HG03460 (cell line): ENCODE results near the gene NKIRAS1.
"Not testable (repeated sequence)": the region's sequence is repeated elsewhere in the genome, so short reads cannot be mapped to it uniquely, and the experiment has no call there.

Experiments used
- ATAC-seq: cut with Tn5 transposase; IDR thresholded peaks from one replicate; pipeline ENCODE4 v1.9.1; 2021; ENCODE audit not compliant: unreplicated experiment

NKIRAS1 gene

GRCh38 chr3:23941440-23941839 is 24.6 kb upstream of the NKIRAS1 start:
- ATAC-seq = no peak

GRCh38 chr3:23940775-23941174 is 24.0 kb upstream of the NKIRAS1 start:
- ATAC-seq = no peak

GRCh38 chr3:23938688-23939087 is 21.9 kb upstream of the NKIRAS1 start:
- no peak for ATAC-seq

- no peak for ATAC-seq
Observed at GRCh38 chr3:23937296-23937695, 20.5 kb upstream of the NKIRAS1 start.

GRCh38 chr3:23934253-23934652 is 17.5 kb upstream of the NKIRAS1 start:
- ATAC-seq = no peak

- no peak for ATAC-seq
Observed at GRCh38 chr3:23932571-23932970, 15.8 kb upstream of the NKIRAS1 start.

GRCh38 chr3:23931597-23931996 is 14.8 kb upstream of the NKIRAS1 start:
- no peak for ATAC-seq

- no peak for ATAC-seq
Observed at GRCh38 chr3:23928524-23928923, 11.7 kb upstream of the NKIRAS1 start.

GRCh38 chr3:23926736-23927135 is 9.9 kb upstream of the NKIRAS1 start:
- no peak for ATAC-seq

- no peak for ATAC-seq
Observed at GRCh38 chr3:23926246-23926645, 9.5 kb upstream of the NKIRAS1 start.

GRCh38 chr3:23923786-23924185 is 7.0 kb upstream of the NKIRAS1 start:
- ATAC-seq = no peak

- ATAC-seq = no peak
Observed at GRCh38 chr3:23921052-23921511, 4.3 kb upstream of the NKIRAS1 start.

- no peak for ATAC-seq
Observed at GRCh38 chr3:23920151-23920655, 3.4 kb upstream of the NKIRAS1 start.

GRCh38 chr3:23919628-23920027 is 2.8 kb upstream of the NKIRAS1 start:
- no peak for ATAC-seq

GRCh38 chr3:23918331-23918730 is 1.5 kb upstream of the NKIRAS1 start:
- ATAC-seq = not testable (repeated sequence)

- not testable (repeated sequence) for ATAC-seq
Observed at GRCh38 chr3:23917679-23918303, 1.0 kb upstream of the NKIRAS1 start.

- peak; percentile 35 for ATAC-seq
Observed at GRCh38 chr3:23916152-23916885, 471 bp downstream of the NKIRAS1 start.

GRCh38 chr3:23915537-23916108 is 1.2 kb downstream of the NKIRAS1 start:
- ATAC-seq = no peak

GRCh38 chr3:23913873-23914743 is 2.7 kb downstream of the NKIRAS1 start:
- no peak for ATAC-seq

GRCh38 chr3:23913182-23913581 is 3.6 kb downstream of the NKIRAS1 start:
- ATAC-seq = no peak

- ATAC-seq = not testable (repeated sequence)
Observed at GRCh38 chr3:23912335-23912734, 4.5 kb downstream of the NKIRAS1 start.
